Measurements from ENCODE around the gene ISLR.

GRCh38 chr15:74133694-74134386 is 39.7 kb upstream of the ISLR start:
- TF ChIP-seq EZH2 (IDR thresholded peaks at IDR 0.05; ENCODE audit: low read depth) = no peak
- no peak for TF ChIP-seq CTCF (conservative IDR thresholded peaks at IDR 0.05)

Measured in PC-9 (cell line).